LoVo (cell line): Measurements from ENCODE around the gene TLX3.
"Not testable (repeated sequence)": the region's sequence is repeated elsewhere in the genome, so short reads cannot be mapped to it uniquely, and the experiment has no call there.

Experiments used
- DNase-seq: peaks from one replicate; pipeline ENCODE4 v3.0.0-alpha.2; 2016; ENCODE audit warnings: low spot score

The TLX3 gene

DNA sequence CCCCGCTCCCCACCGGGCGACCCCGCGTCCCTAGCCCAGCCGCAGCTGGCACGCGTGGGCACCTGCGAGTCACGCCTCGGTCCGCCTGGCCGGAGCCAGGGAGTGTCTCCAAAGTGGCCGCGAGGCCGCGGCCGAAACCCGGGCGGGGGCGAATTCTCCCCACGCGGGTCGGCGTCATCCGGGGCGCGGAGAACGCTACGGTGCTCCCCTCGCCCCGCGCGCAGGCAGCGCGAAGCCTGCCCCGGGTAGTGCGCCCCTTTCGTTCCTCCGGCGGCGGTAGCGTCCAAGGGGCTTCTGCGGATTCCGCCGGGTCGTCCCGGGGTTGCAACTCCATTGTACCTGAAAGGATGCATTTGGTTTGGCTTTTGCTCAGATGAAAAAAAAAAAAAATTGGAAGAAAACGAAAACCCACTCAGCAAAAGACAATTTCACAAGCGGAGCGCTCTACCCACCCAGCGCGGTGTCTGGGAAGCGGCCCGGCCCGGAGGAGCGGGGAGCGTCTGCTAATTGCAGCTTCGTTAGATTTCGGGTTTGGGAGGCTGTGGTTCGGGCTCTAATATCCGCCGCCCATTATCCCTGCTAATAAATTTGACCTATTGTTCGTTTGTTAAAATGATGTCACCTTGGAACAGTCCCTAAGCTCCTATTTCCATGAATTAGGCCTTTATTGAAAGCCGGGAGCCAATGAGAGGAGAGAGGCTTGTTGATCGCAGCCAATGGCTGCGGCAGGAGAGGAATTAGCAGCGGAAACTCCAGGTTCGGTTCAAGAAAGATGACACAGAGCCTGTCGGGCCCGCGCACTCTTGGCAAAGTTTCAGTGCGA is at the start of gene TLX3:
TLX3 (plus strand) TSS at position 796 of the 823 bp plus-strand sequence. CDS start 118 bp downstream, outside the sequence.
- DNase-seq, result no peak

GRCh38 chr5:171261361-171261760 is 47.7 kb upstream of the TLX3 start:
- DNase-seq, result no peak

DNA sequence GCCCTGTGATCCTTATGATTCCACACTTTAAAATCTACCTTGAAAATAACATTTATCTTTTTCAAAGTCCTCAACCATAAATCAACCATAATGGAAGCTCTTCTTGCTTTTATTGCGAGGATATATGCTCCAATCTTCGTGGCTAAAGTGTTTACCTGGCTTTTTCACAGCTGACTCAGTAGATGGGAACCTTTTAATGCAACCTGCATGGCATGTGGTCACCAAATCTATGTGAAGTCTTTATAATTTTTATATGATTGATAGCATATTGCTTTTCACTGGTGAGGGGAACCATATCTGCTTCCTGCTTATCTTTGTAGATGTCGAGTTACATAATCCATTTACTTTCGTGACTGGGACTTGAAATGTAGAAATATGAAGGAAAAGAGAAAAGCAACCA is 47.1 kb upstream of the TLX3 start:
- DNase-seq, result no peak

DNA sequence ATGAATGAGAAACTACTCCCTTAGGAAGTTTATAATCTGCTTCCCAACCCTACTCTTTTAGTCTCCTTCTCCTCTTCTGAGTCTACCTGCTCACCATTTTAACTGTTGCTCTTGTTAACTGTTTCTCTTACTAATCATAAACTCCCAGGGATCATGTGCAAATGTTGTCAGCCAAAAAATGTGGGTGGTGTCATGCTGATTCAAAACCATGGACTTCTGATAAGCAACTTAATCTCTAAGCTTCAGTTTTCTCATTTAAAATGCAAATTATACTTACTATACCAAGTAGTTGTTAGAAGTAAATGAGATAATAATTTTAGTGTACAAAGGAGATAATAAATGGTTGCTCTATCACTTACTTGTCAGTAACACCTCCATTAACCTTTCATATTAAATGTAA is 45.9 kb upstream of the TLX3 start:
- DNase-seq, result no peak

- DNase-seq, result no peak
Measured at GRCh38 chr5:171264843-171265242, 44.2 kb upstream of the TLX3 start.

DNA sequence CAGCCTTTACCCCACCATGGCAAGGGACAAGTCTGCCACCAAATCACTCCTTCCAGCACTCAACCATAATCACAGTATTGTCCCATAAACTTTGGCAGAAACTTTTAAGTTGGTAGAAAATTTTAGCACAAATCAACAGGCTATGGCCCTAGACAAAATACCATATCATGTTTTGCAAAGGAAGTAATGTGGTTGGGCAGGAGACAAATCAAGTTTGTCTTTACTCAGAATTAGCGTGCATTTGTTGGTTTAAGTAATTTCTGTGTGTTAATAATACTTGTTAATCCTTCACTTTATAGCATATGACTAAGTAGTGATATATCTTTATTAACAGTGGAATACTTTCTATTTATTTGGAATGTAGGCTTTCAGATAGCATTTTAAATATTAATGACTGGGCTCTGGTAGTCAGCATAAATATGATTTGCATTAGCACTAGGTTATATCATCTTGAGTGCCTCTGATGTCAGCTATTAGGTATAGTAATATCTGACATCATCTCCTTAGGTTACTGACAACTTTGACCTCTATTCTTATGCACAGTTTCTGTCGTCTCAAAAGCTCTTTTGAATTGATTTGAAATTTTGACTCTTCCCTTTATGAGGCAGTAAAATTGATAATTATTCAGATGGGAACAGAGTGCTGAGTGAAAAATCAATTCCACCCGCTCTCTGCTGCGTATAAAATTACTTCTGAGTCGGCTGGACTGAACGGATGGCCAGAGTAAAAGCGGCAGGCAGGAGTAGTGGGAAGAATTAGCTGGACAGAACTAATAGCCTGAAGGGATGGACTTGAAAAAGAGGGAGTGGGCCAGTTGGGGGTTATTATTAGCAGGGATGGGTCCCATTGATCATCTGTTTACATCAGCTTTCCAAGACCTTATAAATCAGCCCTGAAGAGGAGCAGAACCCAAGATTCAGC is 40.1 kb upstream of the TLX3 start:
- DNase-seq, result no peak

GRCh38 chr5:171269717-171270116 is 39.3 kb upstream of the TLX3 start:
- peak; percentile 16 for DNase-seq

GRCh38 chr5:171270136-171270535 is 38.9 kb upstream of the TLX3 start:
- DNase-seq, result no peak

DNA sequence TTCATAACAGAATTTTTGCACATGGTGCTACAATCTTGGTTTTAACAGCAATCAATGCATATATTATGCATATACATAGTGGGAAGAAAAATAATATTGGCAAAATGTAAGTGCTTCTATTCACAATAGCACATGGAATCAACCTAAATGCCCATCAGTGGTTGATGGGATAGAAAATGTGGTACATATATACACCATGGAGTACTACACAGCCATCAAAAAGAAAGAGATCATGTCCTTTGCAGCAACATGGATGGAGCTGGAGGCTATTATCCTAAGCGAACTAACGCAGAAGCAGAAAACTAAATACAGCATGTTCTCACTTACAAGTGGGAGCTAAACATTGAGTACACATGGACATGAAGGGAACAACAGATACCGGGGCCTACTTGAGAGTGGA is 37.2 kb upstream of the TLX3 start:
- no peak for DNase-seq

- peak; percentile 8 for DNase-seq
Measured at GRCh38 chr5:171272996-171273970, 35.8 kb upstream of the TLX3 start.

DNA sequence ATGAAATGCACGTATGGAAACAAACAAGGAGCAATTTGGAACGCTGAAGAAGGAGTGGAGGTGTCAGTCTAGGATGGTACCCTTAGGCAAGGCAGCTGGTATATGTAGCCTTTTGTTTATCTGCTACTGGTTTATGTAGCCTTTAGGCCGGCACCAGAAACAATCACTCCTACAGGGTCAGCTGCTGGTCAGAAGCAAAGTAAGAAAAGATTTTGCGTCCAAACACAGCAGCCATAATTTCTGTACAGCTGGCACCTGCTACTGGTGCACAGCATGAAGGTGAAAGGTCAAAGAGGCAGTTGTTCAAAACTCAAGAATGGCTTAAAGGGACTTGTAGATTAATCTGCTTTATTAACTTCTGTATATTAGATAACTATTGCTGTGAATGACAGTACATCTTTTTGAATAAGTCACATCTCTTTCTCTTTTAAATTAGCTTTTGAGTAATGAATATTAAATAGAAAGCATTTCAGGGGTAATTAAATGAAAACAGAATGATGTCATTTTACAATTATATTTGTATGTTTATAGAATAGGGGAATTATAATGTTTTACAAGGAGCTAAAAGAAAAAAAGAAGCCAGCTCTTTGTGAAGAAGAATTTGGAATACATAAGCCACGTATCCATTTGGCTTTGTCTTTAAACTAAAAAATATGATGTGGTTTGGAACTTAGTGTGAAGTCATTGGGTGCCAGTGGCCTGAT is 33.1 kb upstream of the TLX3 start:
- no peak for DNase-seq

- DNase-seq, result no peak
Measured at GRCh38 chr5:171283753-171284152, 25.3 kb upstream of the TLX3 start.

DNA sequence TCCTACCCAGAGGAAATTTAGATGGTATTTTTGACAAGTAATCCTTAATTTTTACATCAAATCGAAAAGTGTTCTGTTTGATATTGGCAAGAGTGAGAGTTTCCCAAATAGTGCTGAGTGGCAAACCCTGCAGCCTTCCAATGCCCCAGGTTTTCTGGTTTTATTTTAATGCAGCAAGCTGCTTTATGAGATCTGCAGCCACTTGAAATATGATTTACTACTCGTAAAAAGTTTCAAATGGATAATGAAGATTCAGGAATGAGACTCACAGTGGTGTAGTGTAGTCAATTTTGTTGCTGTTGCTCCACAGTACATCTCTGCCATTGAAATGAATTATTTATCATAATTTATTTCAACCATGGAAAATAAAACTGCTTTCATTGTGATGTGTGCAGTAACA is 23.6 kb upstream of the TLX3 start:
- no peak for DNase-seq

DNA sequence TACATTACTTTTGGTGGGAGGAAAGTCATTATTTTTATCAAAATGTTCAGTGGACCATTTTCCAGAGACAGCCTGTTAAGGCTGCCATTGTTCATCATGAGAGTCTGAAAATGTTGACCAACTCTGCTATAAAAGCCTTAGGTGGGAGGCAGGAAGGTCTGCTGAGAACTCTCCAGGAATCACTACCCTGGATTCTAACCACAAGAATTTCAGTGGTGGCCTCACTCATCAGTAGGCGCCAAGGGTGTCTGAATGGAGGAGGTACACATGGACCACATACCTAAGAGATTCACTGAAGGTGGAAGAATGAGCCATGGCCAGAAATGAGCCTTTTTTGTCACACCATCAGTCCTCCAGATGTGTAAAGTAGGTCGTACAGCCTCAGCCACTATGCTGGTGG is 21.0 kb upstream of the TLX3 start:
- DNase-seq, result no peak

GRCh38 chr5:171291371-171291770 is 17.7 kb upstream of the TLX3 start:
- no peak for DNase-seq

GRCh38 chr5:171295299-171295698 is 13.7 kb upstream of the TLX3 start:
- DNase-seq, result no peak

DNA sequence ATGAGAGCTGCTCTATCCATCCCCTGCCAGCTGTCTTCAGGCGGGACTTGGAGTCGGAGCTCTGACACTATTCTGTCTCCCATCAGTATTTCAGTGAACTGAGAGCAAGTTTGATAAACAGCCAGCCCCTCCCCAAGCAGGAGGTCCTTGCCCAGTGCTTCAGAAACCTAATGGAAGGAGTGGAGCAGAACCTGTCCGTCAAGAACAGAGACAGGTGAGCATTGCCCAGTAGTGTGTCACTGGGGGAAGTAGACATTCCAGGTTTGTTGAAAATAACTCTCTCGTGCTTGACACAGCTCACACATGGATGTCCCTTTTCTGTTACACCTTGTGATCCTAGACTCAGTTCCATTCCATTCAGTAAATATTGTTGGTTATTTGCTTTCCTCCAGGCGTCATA is 13.2 kb upstream of the TLX3 start:
- DNase-seq, result no peak

DNA sequence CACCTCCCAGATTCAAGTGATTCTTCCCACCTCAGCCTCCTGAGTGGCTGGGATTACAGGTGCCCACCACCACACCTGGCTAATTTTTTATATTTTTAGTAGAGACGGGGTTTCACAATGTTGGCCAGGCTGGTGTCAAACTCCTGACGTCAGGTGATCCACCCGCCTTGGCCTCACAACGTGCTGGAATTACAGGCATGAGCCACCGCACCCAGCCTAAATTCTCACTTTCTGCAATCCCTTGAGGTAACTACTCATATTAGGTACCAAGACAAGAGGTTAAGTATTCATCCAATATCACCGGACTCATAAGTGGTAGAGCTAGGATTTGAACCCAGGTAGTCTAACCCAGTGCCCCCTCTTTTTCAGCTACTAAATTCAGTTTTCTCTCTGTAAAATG is 11.1 kb upstream of the TLX3 start:
- not testable (repeated sequence) for DNase-seq

DNA sequence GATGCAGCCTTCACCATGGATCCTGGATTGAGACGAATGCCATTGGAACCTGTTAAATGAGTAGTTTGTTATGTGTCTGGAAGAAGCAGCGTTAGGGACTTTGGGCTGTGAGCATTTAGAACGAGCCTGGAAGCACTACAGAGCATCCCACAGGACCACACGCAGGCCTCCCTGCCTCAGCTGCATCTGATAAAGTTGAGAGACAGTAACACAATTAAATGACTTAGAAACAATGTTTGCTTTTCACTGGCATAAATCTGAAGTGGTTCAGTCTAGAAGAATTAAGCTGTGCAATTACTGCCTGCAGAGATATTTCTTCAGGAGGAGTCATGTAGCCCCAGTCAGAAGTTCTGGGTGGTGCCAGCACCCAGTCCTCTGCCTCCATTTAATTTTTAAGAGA is 9.8 kb upstream of the TLX3 start:
- DNase-seq, result no peak

DNA sequence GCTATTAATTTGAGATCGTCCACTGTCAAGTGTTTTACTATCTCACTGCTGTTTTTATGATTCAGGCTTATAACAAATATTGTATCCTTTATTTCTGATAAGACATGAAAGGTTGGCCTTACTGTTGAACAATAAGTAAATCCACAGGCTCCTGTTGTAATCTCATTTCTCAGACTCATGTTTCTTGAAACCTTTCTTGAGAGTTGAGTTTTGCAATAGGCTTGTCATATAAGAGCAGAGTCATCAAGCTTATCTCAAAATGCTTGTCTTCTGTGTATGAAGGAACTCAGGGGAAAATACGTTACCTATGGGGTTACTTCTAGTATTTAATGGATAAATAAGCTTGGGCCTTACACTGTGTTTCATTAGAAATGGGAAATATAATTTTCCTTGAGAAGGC is 9.2 kb upstream of the TLX3 start:
- DNase-seq, result no peak

DNA sequence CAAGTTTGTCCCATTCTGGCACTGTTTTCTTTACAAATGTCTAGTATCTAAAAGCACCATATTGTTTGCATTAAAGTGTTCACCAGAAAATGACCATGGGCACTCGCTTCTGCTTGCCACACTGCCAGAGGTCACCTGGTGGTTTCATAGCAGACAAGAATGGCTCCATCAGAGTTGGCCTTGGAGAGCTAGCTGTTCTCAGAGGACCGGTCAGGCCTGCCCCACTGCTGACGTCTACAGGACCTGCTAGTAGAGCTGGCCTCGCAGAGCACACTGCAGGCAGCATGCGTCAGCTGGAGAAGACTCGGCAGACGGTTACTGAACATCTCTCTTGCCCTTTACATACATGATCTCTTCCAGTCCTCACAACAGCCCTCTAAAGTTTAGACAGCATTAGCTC is 8.7 kb upstream of the TLX3 start:
- no peak for DNase-seq
